G401 (cell line): ENCODE measurements around the gene TMPRSS9. TPM values are rescaled to one million over a fixed set of nuclear protein-coding genes. Genes with fewer than 3 reads are reported as not detected.

Experiments
- DNase-seq: peaks from one replicate; pipeline ENCODE4 v3.0.0-alpha.2; 2015; ENCODE audit warnings: low spot score
- in situ Hi-C: cut with HindIII; loops from 2 replicates; pipeline ENCODE4 v1.10.0; 2016; ENCODE audit warnings: low sequenced_read_pairs, mixed read lengths
- total RNA-seq: library from RNA; depleted of rRNA; stranded (reverse); fragments of >200 nt; shearing (Covaris generic); gene quantifications from 2 replicates; pipeline ENCODE4 v1.2.3, GENCODE V29; 2014

TMPRSS9 gene
- total RNA-seq, 1 experiment from 2014 or later, result 0.17 TPM

DNA sequence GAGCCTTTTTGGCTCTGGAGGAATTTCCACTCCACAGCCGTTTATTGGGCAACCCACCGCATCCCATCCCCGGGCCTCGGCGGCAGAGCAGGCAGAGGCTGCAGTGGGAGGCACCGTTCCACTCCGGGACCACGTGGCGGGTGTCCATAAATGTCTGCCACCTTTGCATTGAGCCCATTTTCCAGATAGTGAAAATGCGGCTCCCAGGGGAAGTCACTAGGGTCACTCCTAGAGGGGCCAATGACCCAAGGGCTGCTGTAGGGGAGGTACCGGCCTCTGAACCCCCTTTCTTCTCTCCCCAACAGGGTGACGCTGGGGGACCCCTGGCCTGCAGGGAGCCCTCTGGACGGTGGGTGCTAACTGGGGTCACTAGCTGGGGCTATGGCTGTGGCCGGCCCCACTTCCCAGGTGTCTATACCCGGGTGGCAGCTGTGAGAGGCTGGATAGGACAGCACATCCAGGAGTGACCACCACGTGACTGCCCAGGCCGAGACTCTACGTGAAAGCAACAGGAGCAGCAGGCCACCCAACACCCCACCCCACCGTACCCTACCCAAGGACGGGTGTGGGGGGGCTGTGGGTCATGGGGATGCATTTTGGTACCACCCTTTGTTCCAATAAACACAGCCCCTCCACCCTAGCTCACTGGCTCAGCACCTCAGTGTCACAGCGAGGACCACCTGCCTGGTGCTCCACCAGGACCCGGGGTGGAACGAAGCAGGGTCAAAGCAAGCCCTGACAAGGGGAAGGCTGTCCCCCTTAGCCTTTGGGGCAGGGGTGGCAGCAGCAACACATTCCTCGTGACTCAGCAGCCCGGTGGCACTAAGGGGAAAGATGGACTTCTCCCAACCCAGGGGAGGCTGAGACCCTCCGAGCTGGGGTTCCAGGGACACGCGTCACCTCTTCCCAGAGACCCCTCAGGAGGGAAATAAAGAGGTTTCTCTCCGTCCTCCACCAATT, 65.8 kb downstream of the TMPRSS9 start:
- no peak for DNase-seq
- in situ Hi-C loops, result no loop called here

DNA sequence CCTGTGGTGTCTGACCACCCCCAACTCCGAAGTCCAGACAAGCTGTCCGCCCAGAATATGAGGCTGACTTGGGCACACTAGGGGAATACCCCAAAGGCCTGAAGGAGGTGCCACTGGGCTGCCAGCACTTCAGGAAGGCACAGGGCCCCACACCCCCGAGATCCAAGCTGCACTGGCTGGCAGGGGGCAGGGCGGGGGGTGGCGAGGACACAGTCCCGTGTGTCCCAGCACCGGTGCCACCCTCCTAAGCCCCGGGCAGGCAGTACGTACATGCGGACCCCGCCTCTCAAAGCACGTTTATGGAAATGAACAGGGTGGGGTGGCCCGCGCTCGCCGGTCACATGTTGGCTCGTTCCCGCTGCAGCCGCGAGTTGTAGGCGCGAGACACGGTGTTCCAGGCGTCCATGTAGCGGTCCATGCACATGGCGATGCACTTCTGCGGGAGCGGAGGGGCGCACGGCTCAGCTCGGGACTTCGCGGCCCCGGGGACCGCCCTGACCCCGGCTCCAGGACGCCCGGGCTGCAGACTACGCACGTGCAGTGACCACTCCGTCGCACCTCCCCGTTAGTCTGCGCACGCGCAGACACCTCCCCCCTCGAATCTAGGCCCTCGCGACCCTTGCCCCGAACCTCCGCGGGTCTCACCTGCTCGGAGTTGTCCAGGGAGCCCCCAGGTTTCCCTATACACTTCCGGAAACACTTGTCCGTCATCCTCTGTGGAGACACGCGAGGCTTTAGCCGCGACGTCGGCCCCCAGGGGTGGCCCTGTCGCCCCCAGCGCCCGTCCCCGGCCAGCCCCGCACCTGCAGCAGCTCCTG, 66.8 kb downstream of the TMPRSS9 start:
- DNase-seq, result peak; percentile 21
- in situ Hi-C loops, result no loop called here

DNA sequence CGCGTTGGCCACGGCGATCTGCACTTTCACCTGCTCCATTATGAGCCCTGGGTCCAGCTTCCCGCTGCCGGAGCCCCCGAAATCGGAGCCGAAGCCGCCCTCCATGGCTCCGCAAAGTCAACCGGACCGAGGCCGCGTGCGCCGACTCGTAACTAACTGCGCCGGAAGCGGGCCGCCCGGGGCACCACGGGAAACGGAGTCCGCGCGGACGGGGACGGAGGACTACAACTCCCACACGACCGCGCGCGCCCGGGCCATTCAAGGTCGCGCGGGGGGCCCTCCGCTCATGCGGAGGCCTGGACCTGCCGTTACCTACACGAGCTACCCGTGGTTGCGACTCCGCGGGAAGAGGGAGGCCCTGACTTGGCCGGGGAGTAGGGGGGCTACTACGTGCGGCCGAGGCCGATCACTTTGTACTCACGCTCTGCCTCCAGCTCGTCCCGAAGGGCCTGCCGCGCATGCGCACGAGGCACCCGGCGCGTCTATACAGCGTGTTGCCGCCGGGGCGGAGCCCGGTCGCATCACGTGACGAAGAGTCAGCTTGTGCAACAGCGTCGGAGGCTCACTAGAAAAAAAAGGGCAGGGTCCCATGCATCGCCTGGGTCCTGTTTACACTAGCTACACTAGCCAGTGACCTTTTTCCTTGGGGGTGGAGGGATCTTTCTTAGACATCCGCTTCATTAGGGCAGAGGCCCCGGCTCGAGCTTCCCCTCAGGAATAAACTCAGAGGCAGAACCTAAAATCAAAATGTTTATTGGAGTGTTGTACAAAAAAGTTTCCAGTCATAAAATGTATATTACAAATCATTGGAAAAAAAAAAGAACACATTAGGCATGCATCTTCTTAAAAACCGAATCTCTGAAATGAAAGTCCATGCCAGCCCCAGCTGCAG, 67.6 kb downstream of the TMPRSS9 start, which contains the start of gene TIMM13:
TIMM13 (minus strand) TSS at position 158 of the 892 bp plus-strand sequence; CDS start at position 105, 53 bp downstream.
- DNase-seq, result peak; percentile 95
- in situ Hi-C loops, result no loop called here

DNA sequence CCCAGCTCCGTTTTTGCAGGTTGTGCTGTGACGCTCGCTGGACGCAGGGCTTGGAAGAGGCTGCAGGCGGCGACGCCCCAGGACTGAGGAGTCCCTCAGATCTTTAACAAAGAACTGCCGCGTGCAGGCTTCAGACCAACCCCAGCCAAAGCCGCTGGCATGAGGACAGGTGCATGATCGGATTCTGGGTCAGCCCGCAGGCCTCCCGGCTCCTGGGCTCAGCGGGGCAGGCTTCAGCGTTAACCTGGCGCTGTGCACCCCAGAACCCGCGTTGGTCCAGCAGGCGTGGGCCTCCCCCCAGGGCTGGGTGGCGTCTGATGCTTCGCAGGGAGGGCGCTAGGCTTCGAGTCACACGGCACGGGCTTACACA, 68.2 kb downstream of the TMPRSS9 start:
- in situ Hi-C loops, result no loop called here
- peak; percentile 69 for DNase-seq

DNA sequence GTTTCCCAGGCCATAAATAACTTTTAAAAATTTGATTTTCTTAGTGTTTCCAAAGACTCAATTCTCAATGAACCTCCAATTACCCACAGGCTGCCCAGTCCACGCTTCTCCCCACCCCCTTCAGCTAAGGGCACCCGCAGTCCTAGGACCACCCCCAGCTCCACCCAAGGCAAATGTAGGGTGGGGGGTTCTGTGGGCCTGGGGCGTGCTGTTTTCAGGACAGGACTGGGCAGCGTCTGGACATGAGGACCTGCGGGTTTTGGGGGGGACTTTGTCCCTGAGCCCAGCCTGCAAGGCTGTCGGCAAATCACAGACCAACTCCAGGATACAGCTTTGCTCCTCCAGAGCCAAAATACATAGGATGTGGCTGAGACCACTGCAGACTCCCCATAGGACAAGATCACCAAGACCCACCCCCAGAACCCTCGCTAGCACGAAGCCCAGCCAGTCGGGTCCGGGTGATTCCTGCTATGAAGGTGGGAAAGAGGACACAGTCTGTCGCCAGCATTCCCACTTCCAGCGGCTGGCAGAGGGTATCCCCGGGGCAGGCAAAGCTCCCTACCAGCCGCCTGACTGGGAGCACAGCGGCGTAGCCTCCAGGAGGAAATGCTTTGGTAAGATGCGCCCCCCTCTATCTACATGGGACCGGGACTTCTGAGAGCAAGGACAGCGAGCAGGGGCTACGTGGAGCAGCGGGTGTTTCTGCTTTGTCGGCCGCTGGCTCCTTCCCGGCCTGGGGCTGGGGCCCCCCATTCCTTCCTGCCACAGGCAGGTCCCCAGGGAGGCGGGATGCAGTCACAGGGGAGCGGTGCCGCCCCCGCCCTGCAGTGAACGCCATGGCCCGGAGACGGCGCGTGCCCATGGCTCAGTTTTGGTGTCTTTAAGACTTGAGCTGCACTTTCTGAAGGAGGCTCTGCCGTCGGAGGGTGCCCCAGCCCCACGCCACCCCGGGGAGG, 69.0 kb downstream of the TMPRSS9 start:
- DNase-seq, result peak; percentile 20
- in situ Hi-C loops, result no loop called here

DNA sequence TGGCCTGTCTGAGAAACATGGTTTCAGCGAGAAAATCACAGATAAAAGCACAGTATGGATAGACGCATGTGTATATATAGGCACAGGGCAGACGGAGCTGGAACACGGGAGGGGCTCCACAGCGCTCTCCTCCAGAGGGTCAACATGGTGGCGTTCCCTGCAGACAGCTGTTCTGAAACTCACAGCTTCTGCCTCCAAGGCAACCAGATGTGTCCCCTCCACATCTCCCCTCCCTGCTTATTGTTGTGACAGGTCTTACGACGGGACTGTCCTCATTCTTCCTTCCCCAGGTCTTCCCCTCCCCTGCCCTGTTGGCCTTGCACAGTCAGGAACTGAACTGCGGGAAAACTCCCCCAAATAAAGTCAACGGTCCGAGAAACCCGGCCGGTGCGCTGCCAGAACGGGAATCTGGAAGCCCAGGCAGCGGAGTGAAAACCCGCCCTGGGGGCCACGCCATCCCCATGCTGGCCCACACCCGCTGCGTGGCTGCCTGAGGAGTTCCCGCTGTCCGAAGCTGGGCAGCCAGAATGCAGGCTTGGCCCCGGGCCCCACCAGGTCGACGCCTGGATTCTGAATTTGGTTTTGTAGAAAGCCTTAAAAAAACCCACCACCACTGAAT, 70.0 kb downstream of the TMPRSS9 start:
- in situ Hi-C loops, result no loop called here
- DNase-seq, result no peak

DNA sequence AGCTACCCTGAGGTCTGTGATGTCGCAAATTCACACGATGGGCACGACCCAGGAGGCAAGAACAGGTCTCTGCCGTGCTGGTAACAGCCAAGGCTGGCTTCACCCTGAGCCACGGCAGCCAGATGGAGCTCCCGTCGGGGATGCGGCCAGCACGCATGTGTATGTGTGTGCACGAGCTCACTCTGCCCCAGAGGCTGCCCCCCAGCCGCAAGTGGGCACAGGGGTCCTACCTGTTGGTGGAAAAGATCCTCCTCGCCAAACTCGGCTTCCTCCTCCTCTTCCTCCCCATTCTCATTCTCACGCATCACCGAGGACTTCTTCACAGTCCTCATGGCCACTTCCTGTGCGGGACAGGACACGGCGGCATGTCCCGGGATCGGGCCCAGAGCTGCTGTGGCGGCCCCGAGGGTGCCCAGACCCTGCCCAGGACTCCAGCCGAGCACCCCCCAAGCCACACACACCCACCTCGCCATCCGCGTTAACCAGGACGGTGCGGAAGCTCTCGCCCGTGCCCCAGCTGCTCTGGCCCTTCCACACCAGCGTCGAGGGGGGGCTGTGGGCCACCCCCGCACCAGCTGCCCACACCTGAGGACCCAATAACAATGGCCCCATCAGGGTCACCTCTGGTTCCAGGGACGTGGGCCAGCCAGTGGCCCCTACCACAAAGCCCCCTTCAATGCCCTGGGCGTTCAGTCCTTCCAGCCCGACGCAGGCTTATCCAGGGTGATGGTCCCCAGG, 71.4 kb downstream of the TMPRSS9 start:
- in situ Hi-C loops, result no loop called here
- DNase-seq, result no peak

DNA sequence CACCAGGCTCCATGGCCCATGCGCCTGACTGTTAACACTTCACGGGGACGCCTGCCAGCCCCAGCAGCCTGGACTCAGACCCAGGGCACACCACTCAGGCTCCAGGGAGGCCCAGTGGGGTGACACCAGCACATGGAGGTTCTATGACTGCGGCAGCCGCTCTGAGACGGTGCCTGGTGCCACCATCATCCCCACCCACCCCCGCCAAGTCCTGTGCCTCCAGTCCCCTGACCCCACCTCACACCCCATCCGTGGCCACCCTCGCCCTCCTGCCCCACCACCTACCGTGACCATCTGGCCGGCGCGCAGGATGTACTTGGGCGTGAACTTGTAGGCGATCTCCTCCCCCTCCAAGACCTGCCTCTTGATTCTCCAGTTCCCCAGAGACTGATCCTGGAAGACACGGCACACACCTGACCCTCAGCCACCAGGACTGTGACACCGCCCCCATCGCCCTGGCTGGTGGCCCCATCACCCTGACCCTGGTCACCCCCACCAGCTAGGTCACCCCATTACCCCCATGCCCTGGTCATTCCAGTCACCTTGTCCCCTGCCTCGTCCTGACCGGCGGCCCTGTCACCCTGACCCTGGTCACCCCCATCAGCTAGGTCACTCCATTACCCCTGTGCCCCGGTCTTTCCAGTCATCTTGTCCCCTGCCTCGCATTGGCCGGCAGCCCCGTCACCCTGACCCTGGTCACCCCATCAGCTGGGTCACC, 72.2 kb downstream of the TMPRSS9 start:
- in situ Hi-C loops, result no loop called here
- no peak for DNase-seq

DNA sequence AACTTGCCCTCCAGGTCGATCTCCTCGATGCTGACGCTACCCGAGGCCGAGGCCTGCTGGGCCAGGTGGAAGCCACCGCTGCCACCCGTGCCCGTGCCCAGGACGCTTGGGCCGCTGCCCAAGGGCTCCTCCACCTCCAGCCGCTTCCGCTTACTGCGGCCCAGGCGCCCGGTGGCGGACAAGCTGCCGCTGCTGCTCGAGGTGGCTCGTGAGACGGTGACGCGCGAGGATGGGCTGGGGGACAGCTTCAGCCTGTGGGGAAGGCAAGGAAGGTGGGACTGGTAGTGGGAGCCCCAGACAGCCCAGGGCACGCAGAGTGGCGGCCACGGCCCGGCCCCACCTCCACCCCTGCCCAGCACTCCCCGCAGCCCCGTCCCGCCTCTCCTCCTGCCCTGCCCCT, 73.8 kb downstream of the TMPRSS9 start:
- no peak for DNase-seq
- in situ Hi-C loops, result no loop called here

DNA sequence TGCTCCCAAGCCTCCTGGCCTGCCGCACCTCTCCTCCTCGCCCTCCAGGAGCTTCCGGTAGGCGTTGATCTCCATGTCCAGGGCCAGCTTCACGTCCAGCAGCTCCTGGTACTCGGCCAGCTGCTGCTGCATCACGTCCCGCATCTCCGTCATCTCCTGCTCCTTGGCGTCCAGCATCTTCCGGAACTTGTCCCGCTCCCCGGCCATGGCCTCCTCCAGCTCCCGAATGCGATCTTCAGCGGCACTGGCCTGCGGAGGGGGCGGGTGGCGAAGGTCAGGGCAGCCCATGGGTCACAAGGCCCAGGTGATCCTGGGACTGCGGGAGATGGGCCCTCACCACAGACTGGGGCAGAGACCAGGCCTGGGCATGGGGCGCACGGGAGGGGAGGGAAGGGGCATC, 74.2 kb downstream of the TMPRSS9 start:
- in situ Hi-C loops, result no loop called here

DNA sequence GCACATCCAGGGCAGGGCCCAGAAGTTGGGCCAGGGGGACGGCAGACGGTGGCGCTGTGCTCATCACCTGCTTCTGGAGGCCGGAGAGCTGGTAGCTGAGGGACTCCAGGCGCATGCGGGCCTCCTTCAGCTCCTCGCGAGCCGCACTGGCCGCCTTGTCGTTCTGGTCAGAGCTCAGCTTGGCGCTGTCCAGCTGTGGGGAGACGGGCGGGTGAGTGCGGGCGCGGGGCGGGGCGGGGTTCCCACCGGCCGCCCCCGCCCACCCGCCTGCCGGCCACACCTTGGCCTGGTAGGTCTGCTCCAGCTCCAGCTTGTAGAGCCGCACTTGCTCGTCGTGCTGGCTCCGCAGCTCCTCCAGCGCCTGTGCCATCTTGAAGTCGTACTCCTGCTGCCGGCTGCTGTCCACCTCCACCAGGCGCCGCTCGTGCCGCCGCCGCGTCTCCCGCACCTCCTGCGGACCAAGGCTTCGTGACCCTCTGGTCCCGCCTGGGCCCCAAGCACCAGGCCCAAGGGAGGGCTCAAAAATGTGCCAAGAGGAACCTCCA, 74.7 kb downstream of the TMPRSS9 start:
- in situ Hi-C loops, result no loop called here
- DNase-seq, result no peak

More for the DNA sequence above, 74.2 kb downstream of the TMPRSS9 start:
- DNase-seq, result no peak

DNA sequence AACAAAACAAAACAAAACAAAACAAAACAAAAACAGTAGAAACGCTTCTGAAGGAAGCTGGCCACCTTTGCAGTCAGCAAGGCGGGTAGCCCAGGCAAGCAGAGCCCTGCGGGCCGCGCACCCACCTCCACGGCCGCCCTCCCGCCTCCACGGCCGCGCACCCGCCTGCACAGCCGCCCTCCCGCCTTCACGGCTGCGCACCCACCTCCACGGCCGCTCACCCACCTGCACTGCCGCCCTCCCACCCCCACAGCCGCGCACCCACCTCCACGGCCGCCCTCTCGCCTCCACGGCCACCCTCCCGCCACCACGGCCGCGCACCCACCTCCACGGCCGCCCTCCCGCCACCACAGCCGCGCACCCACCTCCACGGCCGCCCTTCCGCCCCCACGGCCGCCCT, 76.3 kb downstream of the TMPRSS9 start:
- in situ Hi-C loops, result no loop called here
- no peak for DNase-seq

DNA sequence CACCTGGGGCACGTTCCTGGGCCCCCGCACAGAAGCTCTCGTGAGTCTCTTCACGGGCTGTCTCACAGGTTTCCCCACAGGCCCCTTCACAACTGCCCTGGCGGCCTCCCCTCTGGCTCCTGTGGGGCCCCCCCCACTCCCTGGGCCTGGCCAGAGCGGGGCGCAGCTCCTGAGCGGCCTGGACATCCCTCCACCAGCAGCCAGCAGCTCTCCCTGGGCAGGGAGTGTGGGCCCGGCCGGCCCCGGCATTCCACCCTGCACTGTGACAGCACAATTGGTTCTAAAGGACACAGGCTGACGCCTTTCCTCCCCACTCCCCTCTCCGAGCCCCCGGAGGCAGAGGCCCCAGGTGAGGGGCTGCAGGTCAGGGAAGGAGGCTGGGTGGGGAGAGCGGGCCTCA, 76.9 kb downstream of the TMPRSS9 start:
- DNase-seq, result no peak
- in situ Hi-C loops, result no loop called here

DNA sequence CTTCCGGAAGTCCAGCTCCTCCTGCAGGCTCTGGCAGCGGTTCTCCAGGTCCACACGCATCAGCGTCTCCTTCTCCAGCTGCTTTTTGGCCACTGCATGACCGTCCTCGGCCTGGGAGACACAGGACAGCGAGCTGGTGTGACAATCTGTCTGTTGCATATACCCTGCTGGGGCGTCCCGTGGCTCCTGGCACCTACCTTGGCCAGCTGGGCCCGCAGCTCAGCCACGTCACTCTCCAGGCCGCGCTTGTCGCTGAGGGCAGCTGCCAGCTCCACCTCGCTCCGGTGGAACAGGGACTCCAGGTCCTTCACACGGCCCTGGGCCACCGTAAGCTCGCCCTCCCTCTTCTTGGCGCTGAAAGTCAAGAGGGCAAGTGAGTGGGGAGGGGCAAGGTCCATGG, 78.1 kb downstream of the TMPRSS9 start:
- in situ Hi-C loops, result no loop called here

DNA sequence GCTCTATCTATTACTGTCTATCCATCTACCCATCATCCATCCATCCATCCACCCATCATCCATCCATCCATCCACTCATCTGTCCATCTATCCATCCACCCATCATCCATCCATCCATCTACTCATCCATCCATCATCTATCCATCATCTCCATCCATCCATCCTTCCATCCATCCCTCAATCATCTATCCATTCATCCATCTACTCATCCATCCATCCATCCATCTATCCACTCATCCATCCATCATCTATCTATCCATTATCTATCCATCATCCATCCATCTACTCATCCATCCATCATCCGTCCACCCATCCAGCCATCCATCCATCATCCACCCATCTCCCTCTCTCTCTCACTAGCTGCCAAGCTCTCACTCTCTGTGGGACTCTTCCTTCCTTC, 80.5 kb downstream of the TMPRSS9 start:
- in situ Hi-C loops, result no loop called here
- no peak for DNase-seq

More for the DNA sequence above, 78.1 kb downstream of the TMPRSS9 start:
- peak; percentile 69 for DNase-seq

DNA sequence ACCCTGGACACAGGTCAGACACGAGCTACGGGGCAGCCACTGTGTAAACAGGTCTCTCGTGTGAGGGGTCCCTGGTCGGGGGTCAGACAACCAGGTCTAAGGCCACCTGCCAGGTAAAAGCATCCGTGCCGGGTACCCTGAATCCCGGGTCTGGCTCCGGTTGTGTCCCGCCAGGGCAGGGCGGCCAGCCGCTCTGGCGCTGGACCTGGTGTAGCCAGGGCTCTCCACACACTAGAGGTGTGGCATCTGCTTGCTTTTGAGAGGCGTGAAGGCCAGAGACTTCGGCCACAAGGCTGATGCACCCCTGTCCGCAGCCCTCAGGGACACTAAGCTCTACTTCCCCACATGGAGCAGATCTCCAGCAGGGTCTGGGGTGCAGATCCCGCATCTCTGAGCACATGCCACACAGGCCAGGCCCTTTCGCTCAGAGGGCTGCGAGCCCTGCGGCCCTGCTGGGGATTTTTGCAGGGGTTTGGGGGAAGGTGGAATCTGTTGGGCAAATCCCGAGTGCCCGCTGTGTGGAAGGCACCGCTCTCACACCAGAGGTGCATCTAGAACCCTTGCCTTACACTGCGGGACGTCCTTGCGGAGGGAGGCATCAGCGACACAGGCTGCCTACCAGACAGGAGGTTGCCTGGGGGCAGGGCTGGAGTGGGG, 81.2 kb downstream of the TMPRSS9 start:
- in situ Hi-C loops, result no loop called here
- DNase-seq, result no peak
